Fibroblast of the aortic adventitia (primary cell): ENCODE data around the gene ARSK. TPM values are rescaled to one million over a fixed set of nuclear protein-coding genes. Genes with fewer than 3 reads are reported as not detected.
"Not testable (repeated sequence)": the region's sequence is repeated elsewhere in the genome, so short reads cannot be mapped to it uniquely, and the experiment has no call there.

ENCODE experiments used
- DNase-seq: peaks from one replicate; pipeline ENCODE4 v3.0.0-alpha.2; 2010; ENCODE audit warnings: low read depth
- H3K4me3 ChIP-seq: 2 replicates; pipeline ENCODE4 v1.5.1; 2011; ENCODE audit warnings: low read depth, mild to moderate bottlenecking, control low read depth, low read length, moderate library complexity
- CTCF ChIP-seq: IDR thresholded peaks from 2 replicates; pipeline ENCODE4 v1.5.1; 2011; ENCODE audit warnings: mild to moderate bottlenecking, low read length, control low read depth, inconsistent platforms; ENCODE audit not compliant: insufficient read depth
- total RNA-seq: library from RNA; depleted of rRNA; stranded (reverse); fragments of >200 nt; gene quantifications from 2 replicates; pipeline ENCODE4 v1.2.3, GENCODE V29; 2012; ENCODE audit warnings: low replicate concordance

ARSK gene
- total RNA-seq, 1 donor, result 19.0 TPM

GRCh38 chr5:95631991-95632675 is 77.2 kb downstream of the ARSK start:
- no peak overlapping the region for H3K4me3 ChIP-seq
- TF ChIP-seq CTCF, result no peak
- peak; percentile 33 for DNase-seq

GRCh38 chr5:95632942-95633341 is 78.0 kb downstream of the ARSK start:
- not testable (repeated sequence) for H3K4me3 ChIP-seq

GRCh38 chr5:95633671-95634070 is 78.8 kb downstream of the ARSK start:
- DNase-seq, result no peak
- TF ChIP-seq CTCF, result no peak

More at GRCh38 chr5:95632942-95633341, 78.0 kb downstream of the ARSK start:
- not testable (repeated sequence) for DNase-seq

GRCh38 chr5:95634081-95634480 is 79.2 kb downstream of the ARSK start:
- no peak for DNase-seq
- H3K4me3 ChIP-seq, result no peak overlapping the region
- TF ChIP-seq CTCF, result no peak

More at GRCh38 chr5:95633671-95634070, 78.8 kb downstream of the ARSK start:
- no peak overlapping the region for H3K4me3 ChIP-seq

- DNase-seq, result no peak
- TF ChIP-seq CTCF, result no peak
- H3K4me3 ChIP-seq, result no peak overlapping the region
These were observed 83.7 kb downstream of the ARSK start for GRCh38 chr5:95638632-95639031.

- TF ChIP-seq CTCF, result no peak
- no peak overlapping the region for H3K4me3 ChIP-seq
- peak; percentile 47 for DNase-seq
These were observed 86.9 kb downstream of the ARSK start for GRCh38 chr5:95641741-95642220.

- H3K4me3 ChIP-seq, result no peak overlapping the region
- no peak for TF ChIP-seq CTCF
- no peak for DNase-seq
These were observed 88.3 kb downstream of the ARSK start for GRCh38 chr5:95643152-95643551.
